GM21367 (cell line): ENCODE measurements around the gene ENO3.

ENCODE experiments used
- ATAC-seq: cut with Tn5 transposase; IDR thresholded peaks from one replicate; pipeline ENCODE4 v1.9.1; 2021; ENCODE audit not compliant: unreplicated experiment

Gene ENO3

GRCh38 chr17:4972752-4973151, 21.8 kb downstream of the ENO3 start:
- ATAC-seq = no peak

DNA sequence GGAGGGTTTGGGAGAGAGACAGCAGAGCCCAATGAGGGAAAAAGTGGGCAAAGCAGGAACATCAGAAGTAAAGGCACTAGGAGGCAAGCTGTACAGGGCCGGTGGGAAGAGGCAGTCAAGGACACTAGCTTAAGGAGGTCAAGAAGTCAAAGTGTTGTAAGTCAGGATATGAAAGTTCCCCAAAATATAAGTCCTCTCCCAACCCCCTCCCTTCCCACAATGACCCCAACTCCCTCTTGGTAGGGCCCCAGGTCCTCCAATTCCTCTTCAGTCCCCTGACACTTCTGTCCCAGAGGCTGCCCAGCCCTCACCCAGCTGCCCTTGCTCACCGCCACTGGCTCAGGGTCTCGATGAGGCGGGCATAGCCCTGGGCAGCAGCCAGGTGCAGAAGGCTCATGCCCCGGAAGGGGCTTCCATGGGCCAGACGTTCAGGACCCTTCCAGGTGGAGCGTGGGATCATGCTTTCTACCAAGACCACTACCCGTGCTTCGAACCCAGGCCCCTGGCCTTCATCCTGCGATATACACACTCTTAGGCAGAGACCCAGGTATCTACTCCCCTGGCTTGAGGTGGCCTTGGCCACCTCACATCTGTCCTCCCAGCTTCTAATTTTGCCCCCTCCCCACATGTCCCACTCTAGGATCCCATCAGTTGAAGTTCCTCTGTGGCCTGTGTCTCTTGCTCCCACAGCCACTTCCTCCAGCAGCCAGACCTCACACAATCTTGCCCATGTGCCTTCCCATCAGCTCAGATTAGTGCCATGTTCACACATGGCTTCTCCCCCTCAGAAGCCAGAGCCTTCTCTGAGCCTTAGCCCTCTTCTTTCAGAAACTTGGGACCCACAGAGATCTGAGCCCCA, 22.6 kb downstream of the ENO3 start:
- ATAC-seq = no peak

- ATAC-seq = no peak
Observed at GRCh38 chr17:4974115-4974670, 23.3 kb downstream of the ENO3 start.

DNA sequence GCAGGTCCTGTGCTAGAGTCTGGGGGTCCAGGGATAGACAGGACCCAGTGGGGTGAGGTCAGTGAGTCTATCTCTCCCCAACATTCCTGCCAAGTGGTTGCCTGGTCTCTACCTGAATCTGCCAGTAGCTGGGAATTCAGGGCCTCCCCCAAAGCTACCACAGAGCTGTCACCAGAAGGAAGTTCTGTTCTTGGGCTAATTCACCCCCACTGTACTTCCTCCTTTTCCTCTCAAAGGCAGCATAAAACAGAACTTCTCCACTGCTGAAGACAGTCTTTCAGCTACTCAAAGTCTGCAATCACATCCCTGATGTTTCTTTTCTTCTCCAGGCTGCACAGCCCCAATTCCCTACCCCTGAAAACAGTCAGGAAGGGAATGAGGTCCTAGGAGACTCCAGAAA, 27.8 kb downstream of the ENO3 start:
- no peak for ATAC-seq

DNA sequence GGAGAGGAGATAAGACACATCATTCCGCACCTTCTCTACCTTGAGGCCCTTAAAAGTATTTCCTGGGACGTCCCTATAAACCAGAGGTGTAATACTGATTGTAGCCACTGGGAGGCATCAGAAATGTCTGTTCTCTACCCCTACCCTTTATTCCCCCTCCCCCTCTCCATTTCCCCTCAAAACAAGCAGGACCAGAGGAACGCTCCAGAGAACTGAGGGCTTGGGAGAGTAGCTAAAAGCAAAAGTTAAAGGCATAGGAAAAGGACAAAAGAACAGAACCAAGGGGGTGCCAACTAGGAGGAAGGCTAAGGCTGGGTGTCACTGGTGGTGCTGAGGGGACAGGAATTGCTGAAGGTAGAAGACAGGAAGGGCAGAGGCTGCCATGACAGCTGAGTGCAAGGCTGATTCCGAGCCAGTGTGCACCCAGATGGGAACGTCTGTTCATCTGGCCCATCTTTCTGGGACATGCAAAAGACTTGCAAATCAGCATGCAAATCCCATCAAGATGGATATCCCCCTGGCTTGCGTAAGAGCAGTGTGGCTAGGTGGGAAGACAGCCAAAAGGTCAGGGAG, 29.8 kb downstream of the ENO3 start:
- no peak for ATAC-seq

- ATAC-seq = no peak
Observed at GRCh38 chr17:4982305-4982704, 31.4 kb downstream of the ENO3 start.

- no peak for ATAC-seq
Observed at GRCh38 chr17:4986403-4986802, 35.5 kb downstream of the ENO3 start.

DNA sequence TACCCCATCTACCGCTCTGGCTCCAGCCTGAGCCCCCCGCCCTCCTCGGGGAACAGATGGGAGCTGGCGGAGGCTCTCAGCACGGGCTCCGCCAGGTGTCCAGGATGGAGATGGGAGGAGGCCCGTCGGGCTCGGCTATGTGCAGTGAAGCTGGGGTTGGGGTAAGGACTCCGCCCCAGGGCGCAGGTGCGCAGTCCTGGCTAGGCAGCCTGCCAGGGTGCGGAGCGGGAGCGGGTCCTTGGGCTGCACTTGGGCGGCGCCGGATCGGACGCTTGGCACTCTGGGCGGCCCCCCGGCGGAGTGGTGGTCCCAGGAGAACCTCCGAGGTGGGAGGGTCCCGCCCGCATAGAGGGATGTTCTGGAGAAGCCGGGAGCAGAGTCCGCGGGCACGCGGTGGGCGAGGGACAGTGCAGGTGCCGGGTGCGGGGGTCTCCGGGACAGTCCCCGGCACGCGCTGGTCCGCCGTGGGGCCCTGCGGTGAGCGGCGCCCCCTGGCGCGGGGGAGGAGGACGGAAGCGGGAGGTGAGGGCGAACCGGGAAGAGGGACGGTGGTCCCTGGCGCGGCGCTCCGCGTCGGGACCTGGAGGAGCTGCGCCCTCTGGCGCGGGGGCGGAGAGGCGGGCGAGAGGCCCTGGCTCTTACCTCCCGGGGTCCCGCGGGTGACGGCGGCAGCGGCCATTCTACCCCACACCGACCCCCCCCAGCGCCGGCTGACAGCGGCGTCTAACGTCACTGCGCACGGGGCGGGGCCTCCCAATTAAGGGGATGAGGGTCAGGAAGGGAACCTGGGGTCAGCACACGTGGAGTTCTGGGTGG, 36.2 kb downstream of the ENO3 start, which contains the start of gene CAMTA2:
Gene CAMTA2 (minus strand): TSS at position 725 of the 816 bp plus-strand sequence. CDS start 1,453 bp downstream, outside the sequence.
- ATAC-seq = peak; percentile 60

DNA sequence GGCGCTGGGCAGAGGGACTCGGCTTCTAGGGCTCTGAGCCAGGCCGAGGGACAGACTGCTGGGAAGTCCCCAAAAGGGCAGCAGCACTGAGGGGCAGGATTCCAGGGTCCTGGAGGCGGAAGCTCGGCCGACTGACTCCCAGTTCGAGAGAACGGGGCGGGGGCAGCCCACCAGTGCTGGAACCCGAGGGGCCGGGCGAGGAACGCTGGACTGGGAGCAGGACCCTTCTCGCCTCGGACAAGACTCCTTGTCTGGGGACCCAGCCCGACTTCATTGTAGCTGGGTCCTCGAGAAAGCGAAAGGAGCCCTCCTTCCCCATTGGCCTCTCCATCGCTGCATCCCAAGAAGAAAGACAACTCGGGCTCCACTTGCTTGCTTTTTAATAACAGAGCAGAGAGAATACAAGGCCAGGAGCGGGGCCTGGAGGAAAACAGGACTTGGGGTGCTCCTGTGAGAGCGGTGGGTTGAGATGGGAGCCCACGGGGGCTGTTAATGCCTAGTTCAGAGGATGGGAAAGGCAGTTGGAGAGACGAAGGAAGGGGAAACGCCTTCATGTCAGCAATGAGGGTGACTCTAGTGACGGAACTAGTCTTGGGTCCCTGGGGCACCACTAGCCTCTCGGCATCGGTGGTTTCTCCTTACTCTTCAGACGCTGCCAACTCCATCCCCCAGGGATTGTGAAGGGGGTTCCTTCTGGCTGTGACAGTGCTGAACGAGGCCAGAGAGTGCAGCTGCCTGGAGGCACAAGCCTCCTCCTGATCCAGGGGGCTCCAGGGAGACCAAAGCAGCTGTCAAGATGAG, 37.0 kb downstream of the ENO3 start:
- ATAC-seq = no peak

DNA sequence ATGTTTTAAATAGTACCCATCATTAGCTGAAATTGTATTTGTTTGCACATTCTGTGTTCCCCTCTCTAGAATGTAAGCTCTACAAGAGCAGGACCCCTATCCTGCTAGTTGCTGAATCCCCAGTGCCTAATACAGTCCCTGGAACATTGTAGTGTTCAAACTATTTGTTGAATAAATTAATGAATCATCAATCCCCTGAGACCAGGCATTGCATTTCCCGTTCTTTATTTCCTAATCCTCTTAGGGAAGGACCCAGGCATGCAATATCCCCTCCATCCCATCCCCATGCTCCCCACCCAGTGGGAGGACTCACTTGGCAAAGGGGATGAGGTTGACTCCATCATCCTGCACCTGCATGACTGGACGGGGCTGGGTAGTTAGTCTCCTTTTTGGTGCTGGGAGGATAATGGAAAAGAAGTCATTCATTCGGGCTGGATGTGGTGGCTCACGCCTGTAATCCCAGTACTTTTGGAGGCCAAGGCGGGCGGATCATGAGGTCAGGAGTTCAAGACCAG, 43.2 kb downstream of the ENO3 start:
- ATAC-seq = no peak

DNA sequence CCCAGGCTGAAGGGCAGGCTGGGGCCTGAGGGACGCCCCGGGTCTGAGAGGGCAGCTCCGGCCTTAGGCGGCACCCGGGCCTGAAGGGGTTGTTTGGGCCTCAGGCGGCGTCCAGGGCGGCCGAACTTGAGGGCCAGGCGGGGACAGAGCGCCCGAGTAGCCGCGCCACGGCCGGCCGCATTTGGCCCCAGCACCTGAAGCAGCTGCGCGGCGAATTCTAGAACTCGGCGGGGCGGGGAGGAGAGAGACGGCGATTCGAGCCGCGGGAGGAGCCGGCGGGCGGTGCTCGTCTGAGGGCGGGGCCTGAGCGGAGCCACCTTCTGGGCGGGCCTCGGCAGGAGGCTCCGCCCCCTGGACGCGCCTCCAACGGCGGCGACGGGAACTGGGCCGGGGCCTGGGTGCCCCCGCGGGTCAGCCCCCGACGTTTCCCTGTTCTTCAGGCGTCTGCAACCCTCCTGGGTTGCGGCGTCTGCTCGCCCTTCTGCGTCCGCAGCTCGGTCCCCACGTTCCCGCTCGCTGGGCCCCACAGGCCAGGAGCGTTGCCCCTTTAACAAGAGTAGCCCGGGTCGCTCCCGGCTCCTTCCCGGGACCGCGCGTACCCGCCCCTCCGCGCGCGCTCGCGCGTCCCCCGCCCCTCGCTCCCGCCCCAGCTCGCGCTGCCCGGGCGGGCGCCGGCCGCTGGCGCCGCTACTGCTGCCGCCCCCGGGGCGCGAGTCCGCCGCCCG, 46.5 kb downstream of the ENO3 start, which contains the start of the genes INCA1 and KIF1C:
Gene INCA1 (minus strand): TSS at position 221 of the 725 bp plus-strand sequence. CDS start 3,085 bp downstream, outside the sequence.
Gene KIF1C (plus strand): TSS at position 649 of the 725 bp plus-strand sequence. CDS start 2,297 bp downstream, outside the sequence.
- ATAC-seq = peak; percentile 72

GRCh38 chr17:4998027-4998731, 47.3 kb downstream of the ENO3 start:
- peak; percentile 2 for ATAC-seq

- ATAC-seq = no peak
Observed at GRCh38 chr17:4998732-4999429, 48.0 kb downstream of the ENO3 start.

GRCh38 chr17:4999430-5000093, 48.6 kb downstream of the ENO3 start:
- no peak for ATAC-seq

DNA sequence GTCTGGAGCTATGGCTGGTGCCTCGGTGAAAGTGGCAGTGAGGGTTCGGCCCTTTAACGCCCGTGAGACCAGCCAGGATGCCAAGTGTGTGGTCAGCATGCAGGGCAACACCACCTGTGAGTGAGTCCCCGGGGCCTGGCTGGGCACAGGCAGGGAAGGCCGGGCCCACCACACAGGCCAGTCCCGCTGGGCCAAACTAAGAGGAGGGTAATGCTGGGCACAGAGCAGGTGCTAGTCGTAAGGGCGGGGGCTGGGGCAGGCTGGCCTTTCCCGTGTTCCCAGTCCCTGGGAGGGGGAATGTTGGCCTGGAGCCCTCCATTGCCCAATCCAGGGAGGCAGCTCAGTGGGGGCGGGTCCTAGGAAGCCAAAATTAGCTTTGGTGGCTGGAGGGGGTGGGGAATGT, 49.3 kb downstream of the ENO3 start:
- no peak for ATAC-seq

DNA sequence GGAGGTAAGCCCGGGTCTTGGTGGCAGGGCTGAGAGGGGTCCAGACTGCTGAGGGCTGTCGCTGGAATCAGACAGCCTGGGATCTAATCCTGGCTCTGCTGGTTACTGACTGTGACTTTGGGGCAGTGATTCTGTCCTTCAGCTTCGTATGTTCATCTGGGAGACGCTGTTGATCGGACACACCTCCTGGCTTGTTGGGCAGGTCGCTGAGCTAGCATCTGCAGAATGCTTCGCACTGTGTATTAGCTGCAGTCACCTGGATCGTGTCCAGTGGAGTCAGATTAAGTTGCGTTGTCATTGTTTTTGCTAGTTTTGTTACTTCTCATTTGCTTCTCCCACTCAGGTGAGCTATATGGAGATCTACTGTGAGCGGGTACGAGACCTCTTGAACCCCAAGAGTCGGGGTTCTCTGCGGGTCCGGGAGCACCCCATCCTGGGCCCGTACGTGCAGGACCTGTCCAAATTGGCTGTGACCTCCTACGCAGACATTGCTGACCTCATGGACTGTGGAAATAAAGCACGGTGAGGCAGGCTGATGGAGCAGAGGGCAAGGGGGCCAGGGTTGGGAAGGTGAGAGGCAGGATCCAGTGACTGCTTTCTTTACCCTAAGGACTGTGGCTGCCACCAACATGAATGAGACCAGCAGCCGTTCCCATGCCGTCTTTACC, 51.3 kb downstream of the ENO3 start:
- no peak for ATAC-seq
